AG09309 (cell line): Measurements from ENCODE around the gene PRSS36.

Experiments used
- DNase-seq: peaks from one replicate; pipeline ENCODE4 v3.0.0-alpha.2; 2010; ENCODE audit warnings: low read depth
- H3K4me3 ChIP-seq: 2 replicates; pipeline ENCODE4 v1.5.1; 2011; ENCODE audit warnings: mild to moderate bottlenecking, low read depth, low read length, moderate library complexity; ENCODE audit not compliant: control insufficient read depth
- TF ChIP-seq, protein P1 (sequence below): IDR thresholded peaks from 2 replicates; pipeline ENCODE4 v1.5.1; 2011; ENCODE audit warnings: mild to moderate bottlenecking, low read depth, low read length, inconsistent platforms; ENCODE audit not compliant: insufficient read depth, control insufficient read depth; ENCODE audit errors: missing control alignments

Gene PRSS36

DNA sequence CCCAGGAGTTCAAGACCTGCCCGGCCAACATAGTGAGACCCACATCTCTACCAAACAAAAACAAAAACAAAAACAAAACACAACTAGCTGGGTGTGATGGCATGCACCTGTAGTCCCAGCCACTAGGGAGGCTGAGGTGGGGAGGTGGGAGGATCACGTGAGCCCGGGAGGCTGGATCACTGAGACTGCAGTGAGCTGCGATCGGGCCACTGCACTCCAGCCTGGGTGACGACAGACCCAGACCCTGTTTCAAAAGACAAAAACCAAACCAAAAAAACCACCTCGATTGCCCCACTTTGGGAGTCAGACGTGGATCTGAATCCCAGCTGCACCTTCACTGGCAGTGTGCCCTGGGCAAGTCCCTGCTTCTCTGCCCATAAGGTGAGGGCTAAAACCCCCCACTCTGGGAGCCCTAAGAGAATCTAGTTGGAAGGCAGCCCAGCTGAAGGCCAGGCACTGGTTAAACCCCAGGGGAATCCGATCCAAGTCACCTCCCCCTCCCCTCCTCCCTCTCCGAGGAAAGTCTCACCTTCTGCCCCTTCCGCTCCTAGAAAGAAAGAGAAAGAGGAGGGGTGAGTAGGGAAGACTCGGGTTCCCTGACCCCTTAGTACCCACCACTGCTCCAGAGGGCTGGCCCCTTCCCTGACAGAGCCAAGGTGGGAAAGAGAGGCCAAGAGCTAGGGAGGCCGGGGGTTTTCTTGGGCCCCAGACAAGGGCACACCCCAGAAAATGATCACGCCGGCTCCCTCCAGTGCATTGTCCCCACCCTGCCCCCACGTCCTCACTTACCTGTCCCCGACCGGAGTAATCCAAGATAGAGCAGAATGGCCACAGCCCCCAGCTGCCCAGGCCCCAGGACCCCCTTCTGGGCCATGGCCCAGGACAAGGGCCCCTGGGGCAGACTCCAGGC is 15.0 kb downstream of the PRSS36 start:
- no peak overlapping the region for H3K4me3 ChIP-seq
- no peak for DNase-seq
- TF ChIP-seq, protein P1, sequence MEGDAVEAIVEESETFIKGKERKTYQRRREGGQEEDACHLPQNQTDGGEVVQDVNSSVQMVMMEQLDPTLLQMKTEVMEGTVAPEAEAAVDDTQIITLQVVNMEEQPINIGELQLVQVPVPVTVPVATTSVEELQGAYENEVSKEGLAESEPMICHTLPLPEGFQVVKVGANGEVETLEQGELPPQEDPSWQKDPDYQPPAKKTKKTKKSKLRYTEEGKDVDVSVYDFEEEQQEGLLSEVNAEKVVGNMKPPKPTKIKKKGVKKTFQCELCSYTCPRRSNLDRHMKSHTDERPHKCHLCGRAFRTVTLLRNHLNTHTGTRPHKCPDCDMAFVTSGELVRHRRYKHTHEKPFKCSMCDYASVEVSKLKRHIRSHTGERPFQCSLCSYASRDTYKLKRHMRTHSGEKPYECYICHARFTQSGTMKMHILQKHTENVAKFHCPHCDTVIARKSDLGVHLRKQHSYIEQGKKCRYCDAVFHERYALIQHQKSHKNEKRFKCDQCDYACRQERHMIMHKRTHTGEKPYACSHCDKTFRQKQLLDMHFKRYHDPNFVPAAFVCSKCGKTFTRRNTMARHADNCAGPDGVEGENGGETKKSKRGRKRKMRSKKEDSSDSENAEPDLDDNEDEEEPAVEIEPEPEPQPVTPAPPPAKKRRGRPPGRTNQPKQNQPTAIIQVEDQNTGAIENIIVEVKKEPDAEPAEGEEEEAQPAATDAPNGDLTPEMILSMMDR: no peak

DNA sequence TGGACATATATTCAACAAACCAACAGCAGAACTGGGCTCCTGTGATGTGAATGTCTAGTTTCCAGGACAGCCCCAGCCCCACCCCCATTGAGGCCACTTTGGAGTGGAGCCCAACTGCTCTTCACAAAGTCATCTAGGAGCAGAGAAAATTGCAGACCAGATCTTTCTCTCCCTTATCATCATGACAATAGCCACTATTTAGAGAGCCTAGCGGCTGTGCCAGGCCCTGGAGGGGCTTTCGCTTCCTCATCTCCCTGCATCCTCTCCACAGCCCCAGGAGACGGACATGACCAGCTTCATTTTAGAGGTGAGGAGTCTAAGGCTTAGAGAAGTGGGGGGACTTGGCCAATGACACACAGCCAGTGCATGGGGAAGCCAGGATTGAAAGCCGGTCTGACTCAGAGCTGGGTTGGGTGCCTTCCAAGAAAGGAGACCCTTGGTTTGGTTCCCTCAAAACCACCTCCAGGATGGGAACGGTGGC is 15.7 kb downstream of the PRSS36 start:
- TF ChIP-seq, protein P1: no peak
- no peak overlapping the region for H3K4me3 ChIP-seq
- no peak for DNase-seq

DNA sequence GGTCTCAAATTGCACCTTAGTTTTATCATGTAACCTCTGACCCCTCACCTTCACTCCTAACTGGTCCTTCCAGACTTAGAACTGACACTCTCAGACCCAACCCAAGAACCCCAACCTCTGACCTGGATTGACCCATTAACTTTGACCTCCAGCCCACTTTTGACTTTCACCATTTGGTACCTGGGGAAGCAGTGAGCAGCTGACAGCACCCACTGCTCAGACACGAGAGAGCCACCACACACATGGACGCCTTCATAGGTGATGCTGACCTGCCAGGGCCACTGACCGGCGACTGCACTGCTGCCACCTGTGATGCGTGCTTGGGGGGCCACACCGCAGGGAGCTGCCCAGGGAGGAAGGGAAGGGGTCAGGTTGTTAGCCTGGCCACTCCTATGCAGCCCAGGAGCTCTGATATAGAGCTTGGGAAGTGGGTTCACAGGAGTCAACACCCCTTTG is 16.8 kb downstream of the PRSS36 start:
- H3K4me3 ChIP-seq: no peak overlapping the region
- TF ChIP-seq, protein P1: no peak
- no peak for DNase-seq

DNA sequence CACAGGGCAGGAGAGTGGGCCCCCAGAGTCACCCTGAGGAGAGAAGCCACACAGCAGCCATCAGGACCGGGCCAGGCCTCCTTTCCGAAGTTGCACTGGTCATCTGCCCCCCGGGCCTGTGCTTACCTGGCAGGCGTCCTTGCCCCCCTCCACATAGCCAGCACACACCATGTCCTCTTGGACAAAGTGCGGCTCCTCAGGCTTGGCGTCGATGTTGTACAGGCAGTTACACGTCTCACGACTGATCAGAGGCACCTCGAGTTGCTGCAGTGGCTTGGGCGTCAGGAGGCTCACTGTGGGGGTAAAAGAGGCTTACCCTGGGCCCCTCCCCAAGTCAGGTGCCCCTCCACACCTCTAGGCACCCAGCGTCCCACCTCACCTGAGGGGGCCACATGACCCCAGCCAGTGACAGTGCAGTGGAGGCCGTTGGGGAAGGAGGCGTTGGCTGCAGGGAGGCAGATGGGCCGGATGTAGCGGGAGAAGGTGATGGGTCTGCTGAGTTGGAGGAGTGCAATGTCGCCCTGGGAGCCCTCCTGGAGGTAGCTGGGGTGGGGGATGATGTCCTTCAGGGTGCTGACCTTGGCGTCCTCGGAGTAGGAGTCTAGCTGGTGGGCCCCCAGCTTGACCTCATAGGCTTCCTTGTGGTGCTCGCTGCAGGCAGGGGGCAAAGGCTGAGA is 17.4 kb downstream of the PRSS36 start:
- TF ChIP-seq, protein P1: no peak
- H3K4me3 ChIP-seq: no peak overlapping the region
- DNase-seq: no peak

DNA sequence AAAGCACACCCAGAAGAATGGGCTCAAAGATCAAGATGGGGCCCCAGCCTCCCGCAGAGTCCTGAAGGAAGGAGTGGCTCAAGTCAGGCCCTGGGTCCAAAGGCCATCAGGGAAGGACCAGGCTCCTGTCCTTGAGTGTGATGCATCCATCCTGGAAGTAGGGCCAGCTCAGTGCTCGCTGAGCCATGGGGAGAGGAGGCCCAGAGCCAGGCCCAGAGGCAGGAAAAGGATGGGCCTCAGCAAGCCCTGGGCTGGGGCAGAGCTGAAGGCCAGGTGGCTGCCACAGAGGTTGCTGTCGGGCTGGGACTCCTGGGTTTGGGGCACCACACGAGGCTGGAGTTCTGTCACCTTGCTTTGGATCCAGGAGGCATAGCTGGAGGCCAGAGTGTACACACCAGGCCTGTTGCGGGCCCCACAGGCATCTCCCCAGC is 18.0 kb downstream of the PRSS36 start:
- H3K4me3 ChIP-seq: no peak overlapping the region
- TF ChIP-seq, protein P1: no peak
- DNase-seq: no peak

DNA sequence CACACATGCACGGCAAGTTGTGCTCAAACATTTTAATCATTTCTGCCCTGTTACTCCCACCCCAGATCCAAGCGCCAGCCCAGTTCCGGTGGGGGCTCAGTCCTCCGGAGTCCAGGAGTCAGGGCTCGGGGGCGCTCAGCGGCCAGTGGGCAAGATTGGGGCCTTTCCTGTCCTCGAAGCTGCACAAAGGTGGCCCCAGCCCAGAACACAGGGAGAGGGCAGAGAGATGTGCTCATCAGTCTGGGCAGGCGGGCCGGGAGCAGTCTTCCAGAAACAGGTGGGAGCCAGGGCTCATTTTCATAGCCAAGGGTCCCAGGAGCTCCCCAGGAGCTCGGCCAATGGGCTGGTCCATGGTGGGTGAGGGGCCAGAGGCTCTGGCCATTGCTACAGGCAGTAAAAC is 18.4 kb downstream of the PRSS36 start:
- TF ChIP-seq, protein P1: no peak
- DNase-seq: no peak
- no peak overlapping the region for H3K4me3 ChIP-seq
